Gastrocnemius medialis (tissue), 4 donors: ENCODE measurements around the gene IL12B.

Source experiments
- CTCF ChIP-seq, 5 experiments: fragments of 450-650 bp in 3 of 5; fragments of 200-600 bp in 2 of 5; sonication (generic) in 2 of 5; IDR thresholded peaks in 4 of 5; conservative IDR thresholded peaks in 1 of 5; 1 replicate in 4 of 5; 2 replicates in 1 of 5; pipeline ENCODE4 v1.5.1; 2016 to 2019; ENCODE audit warnings: antibody characterized with exemption in 5 of 5, mild to moderate bottlenecking in 3 of 5, moderate library complexity in 3 of 5
- POLR2A ChIP-seq, 2 donors: fragments of 450-650 bp; IDR thresholded peaks; one replicate each; pipeline ENCODE4 v1.6.1; 2017; ENCODE audit warnings: antibody characterized with exemption in 2 of 2, mild to moderate bottlenecking in 2 of 2, moderate library complexity in 2 of 2

DNA sequence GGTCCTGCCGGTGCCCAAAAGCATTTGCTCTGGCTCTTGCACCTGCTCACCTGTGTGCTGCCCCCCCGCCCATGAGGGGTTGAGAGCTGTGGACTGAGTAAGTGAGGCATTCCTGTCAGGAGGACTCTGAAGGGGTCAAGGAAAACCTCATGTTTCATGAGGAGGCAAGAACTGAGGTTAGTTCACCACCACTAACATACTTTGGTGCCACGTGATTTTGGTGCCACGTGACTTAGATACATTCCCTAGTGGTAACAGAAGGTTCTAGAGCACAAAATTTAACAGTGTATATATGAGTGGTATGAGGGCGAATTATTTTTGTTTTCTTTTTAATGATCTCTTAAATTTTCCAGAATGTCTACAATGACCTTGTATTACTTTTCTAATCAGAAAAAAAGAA is 6.3 kb upstream of the IL12B start:
- TF ChIP-seq CTCF (IDR thresholded peaks at IDR 0.05 in 4 of 5, conservative IDR thresholded peaks at IDR 0.05 in 1 of 5) (no peak), POLR2A (IDR thresholded peaks at IDR 0.05) (no peak)
